A549 (cell line): Measurements from ENCODE around the gene SPSB2.

Source experiments
- BHLHE40 ChIP-seq: IDR thresholded peaks from 2 replicates; pipeline ENCODE4 v1.6.1; 2012; ENCODE audit warnings: low read depth, low read length, inconsistent platforms
- CTCF ChIP-seq: fragments of >200 bp; sonication (Bioruptor Twin); formaldehyde crosslinking; IDR thresholded peaks from 3 replicates; pipeline ENCODE4 v1.5.1; 2016
- EHMT2 ChIP-seq: fragments of 200-600 bp; sonication (generic); IDR thresholded peaks from 2 replicates; pipeline ENCODE4 v1.6.1; 2016; ENCODE audit warnings: antibody characterized with exemption, low read depth, mild to moderate bottlenecking, moderate library complexity
- EP300 ChIP-seq, 2 experiments: fragments of >200 bp; sonication (Bioruptor Twin); formaldehyde crosslinking; IDR thresholded peaks; 2 replicates in 1 of 2; 3 replicates in 1 of 2; pipeline ENCODE4 v1.6.1; 2016 to 2017
- HES2 ChIP-seq: fragments of >200 bp; sonication (Bioruptor Twin); formaldehyde crosslinking; IDR thresholded peaks from 2 replicates; pipeline ENCODE4 v1.6.1; 2016
- HOXA7 ChIP-seq: fragments of 250-450 bp; sonication (Bioruptor Pico); IDR thresholded peaks from 2 replicates; pipeline ENCODE4 v1.5.0; 2020; ENCODE audit warnings: mild to moderate bottlenecking, moderate library complexity
- JUN ChIP-seq, 2 experiments: fragments of >200 bp; sonication (Bioruptor Twin); formaldehyde crosslinking; IDR thresholded peaks; 2 replicates in 1 of 2; 3 replicates in 1 of 2; pipeline ENCODE4 v1.6.1; 2016 to 2017
- PHF8 ChIP-seq: fragments of 200-600 bp; sonication (generic); IDR thresholded peaks from 2 replicates; pipeline ENCODE4 v1.6.1; 2016; ENCODE audit warnings: low read depth, mild to moderate bottlenecking, antibody characterized with exemption, moderate library complexity, borderline replicate concordance
- POLR2A ChIP-seq: IDR thresholded peaks from 2 replicates; pipeline ENCODE4 v1.6.1; 2012; ENCODE audit warnings: mild to moderate bottlenecking, low read length

GRCh38 chr12:6837370-6838060 is 35.6 kb downstream of the SPSB2 start:
- TF ChIP-seq CTCF (no peak), POLR2A (no peak), JUN (IDR thresholded peaks at IDR 0.05) (no peak), HOXA7 (CRISPR knock-in tag) (no peak), BHLHE40 (no peak), EHMT2 (no peak), EP300 (IDR thresholded peaks at IDR 0.05) (no peak), PHF8 (no peak), HES2 (no peak)
